GM12892 (cell line): Measurements from ENCODE around the gene TIAM1.

Experiments used
- POLR2A ChIP-seq: IDR thresholded peaks from 2 replicates; pipeline ENCODE4 v1.6.1; 2011; ENCODE audit warnings: low read depth, low read length, control low read depth
- POLR2AphosphoS5 ChIP-seq: IDR thresholded peaks from 2 replicates; pipeline ENCODE4 v1.6.1; 2011; ENCODE audit warnings: low read depth, low read length, control low read depth

GRCh38 chr21:31364253-31364945 is 20.3 kb upstream of the TIAM1 start:
- TF ChIP-seq POLR2AphosphoS5 (no peak), POLR2A (no peak)
